Left lung (tissue), 8 donors: ENCODE results near the gene BNIP3. TPM values are rescaled to one million over a fixed set of nuclear protein-coding genes. Genes with fewer than 3 reads are reported as not detected.

Experiments
- polyA plus RNA-seq, 6 donors: library from polyadenylated mRNA; unstranded; fragments of 120-200 nt; gene quantifications; one replicate each; pipeline ENCODE4 v1.2.1, GENCODE V29; 2013; ENCODE audit not compliant: insufficient read length in 6 of 6
- total RNA-seq, 2 donors: library from RNA; stranded (reverse); fragmentation: NEBNext Ultra II Directional; extraction: Animal tissue kit (Norgen Biotek cat#: 25700); gene quantifications; one replicate each; pipeline ENCODE4 v1.2.1, GENCODE V29; 2021
- donor health status: DM: no; HTN: yes; CAD: no.
- donor health status: DM: no; HTN: no; CAD: no.

The BNIP3 gene
- total and polyA plus RNA-seq, 8 donors, result 25.7 to 55.3 (median 36.1) TPM

Other genes with a start within 250 kb of the BNIP3 start
- gene PPP2R2D, start 80.9 kb downstream of the BNIP3 start, total RNA-seq, result 10 to 100 TPM; 22.7 to 24.3 TPM
- 10 to 100 TPM; 33.7 to 42.4 (median 38.5) TPM for gene PPP2R2D, start 80.9 kb downstream of the BNIP3 start, polyA plus RNA-seq
- under 1 TPM; 0.38 to 0.42 TPM for gene JAKMIP3, start 84.0 kb upstream of the BNIP3 start, total RNA-seq
- under 1 TPM; 0.22 to 0.50 (median 0.35) TPM for gene JAKMIP3, start 84.0 kb upstream of the BNIP3 start, polyA plus RNA-seq
- gene DPYSL4, start 205.0 kb upstream of the BNIP3 start, total RNA-seq, result 1 to 10 TPM; 1.3 to 3.1 TPM
- 10 to 100 TPM in 5 of 6 donors, 1 to 10 TPM in 1; 9.5 to 14.6 (median 11.6) TPM for gene DPYSL4, start 205.0 kb upstream of the BNIP3 start, polyA plus RNA-seq